H9 (cell line): ENCODE results near the gene SIM1. TPM values are rescaled to one million over a fixed set of nuclear protein-coding genes. Genes with fewer than 3 reads are reported as not detected.

Experiments used
- DNase-seq: peaks from one replicate; pipeline ENCODE4 v3.0.0-alpha.2; 2017
- H2AFZ ChIP-seq: one replicate; pipeline ENCODE4 v1.6.1; 2013; ENCODE audit warnings: mild to moderate bottlenecking, low read length, control low read depth, moderate library complexity
- H2AK5ac ChIP-seq: 2 replicates; pipeline ENCODE4 v1.6.1; 2013; ENCODE audit warnings: low read length, control low read depth, mixed read lengths; ENCODE audit not compliant: insufficient read length
- H2BK120ac ChIP-seq: one replicate; pipeline ENCODE4 v1.6.1; 2013; ENCODE audit warnings: low read depth, mild to moderate bottlenecking, low read length, control low read depth, inconsistent platforms; ENCODE audit not compliant: poor library complexity, severe bottlenecking
- H2BK12ac ChIP-seq: 2 replicates; pipeline ENCODE4 v1.6.1; 2013; ENCODE audit warnings: low read length, control low read depth, mixed read lengths, low read depth; ENCODE audit not compliant: insufficient read length
- H2BK15ac ChIP-seq: 2 replicates; pipeline ENCODE4 v1.6.1; 2013; ENCODE audit warnings: low read depth, low read length, control low read depth
- H2BK20ac ChIP-seq: one replicate; pipeline ENCODE4 v1.6.1; 2013; ENCODE audit warnings: low read depth, mild to moderate bottlenecking, low read length, control low read depth, inconsistent platforms; ENCODE audit not compliant: poor library complexity, severe bottlenecking
- H2BK5ac ChIP-seq: 2 replicates; pipeline ENCODE4 v1.6.1; 2013; ENCODE audit warnings: low read length, control low read depth, mixed read lengths; ENCODE audit not compliant: insufficient read length
- H3K14ac ChIP-seq: 2 replicates; pipeline ENCODE4 v1.6.1; 2013; ENCODE audit warnings: low read length, control low read depth; ENCODE audit not compliant: insufficient read depth
- H3K18ac ChIP-seq: 2 replicates; pipeline ENCODE4 v1.6.1; 2013; ENCODE audit warnings: low read depth, mild to moderate bottlenecking, mixed read lengths, low read length, control low read depth; ENCODE audit not compliant: insufficient read length
- H3K23ac ChIP-seq: 2 replicates; pipeline ENCODE4 v1.6.1; 2013; ENCODE audit warnings: low read length, control low read depth, mixed read lengths, low read depth; ENCODE audit not compliant: insufficient read length
- H3K23me2 ChIP-seq: 2 replicates; pipeline ENCODE4 v1.6.1; 2013; ENCODE audit warnings: low read depth, mild to moderate bottlenecking, mixed read lengths, low read length, control low read depth; ENCODE audit not compliant: insufficient read length, poor library complexity, severe bottlenecking
- H3K27ac ChIP-seq: 2 replicates; pipeline ENCODE4 v1.5.1; 2013; ENCODE audit warnings: low read length, control low read depth, mixed read lengths, low read depth; ENCODE audit not compliant: insufficient read length
- H3K27me3 ChIP-seq: 2 replicates; pipeline ENCODE4 v1.6.1; 2013; ENCODE audit warnings: low read length, control low read depth, inconsistent platforms; ENCODE audit not compliant: insufficient read depth
- H3K4ac ChIP-seq: 2 replicates; pipeline ENCODE4 v1.6.1; 2013; ENCODE audit warnings: low read depth, mild to moderate bottlenecking, control low read depth, inconsistent platforms, low read length, moderate library complexity
- H3K4me1 ChIP-seq: 2 replicates; pipeline ENCODE4 v1.6.1; 2013; ENCODE audit warnings: low read length, control low read depth, inconsistent platforms; ENCODE audit not compliant: insufficient read depth
- H3K4me2 ChIP-seq: 2 replicates; pipeline ENCODE4 v1.6.1; 2013; ENCODE audit warnings: low read length, control low read depth, mixed read lengths; ENCODE audit not compliant: insufficient read length, insufficient read depth
- H3K56ac ChIP-seq: 2 replicates; pipeline ENCODE4 v1.6.1; 2013; ENCODE audit warnings: low read depth, mild to moderate bottlenecking, mixed read lengths, low read length, control low read depth; ENCODE audit not compliant: insufficient read length
- H3K79me1 ChIP-seq: 2 replicates; pipeline ENCODE4 v1.6.1; 2013; ENCODE audit warnings: low read depth, mild to moderate bottlenecking, moderate library complexity, low read length, control low read depth, inconsistent platforms; ENCODE audit not compliant: insufficient read depth, poor library complexity, severe bottlenecking
- H3K79me2 ChIP-seq: 2 replicates; pipeline ENCODE4 v1.6.1; 2013; ENCODE audit warnings: low read length, control low read depth, inconsistent platforms; ENCODE audit not compliant: insufficient read depth
- H3K9ac ChIP-seq: 2 replicates; pipeline ENCODE4 v1.6.1; 2013; ENCODE audit warnings: low read length, control low read depth, mixed read lengths; ENCODE audit not compliant: insufficient read length; ENCODE audit errors: extremely low read depth
- H3K9me3 ChIP-seq: one replicate; pipeline ENCODE4 v1.6.1; 2013; ENCODE audit warnings: low read depth, low read length, inconsistent platforms; ENCODE audit not compliant: control insufficient read depth
- H3T11ph ChIP-seq: one replicate; pipeline ENCODE4 v1.6.1; 2013; ENCODE audit warnings: mild to moderate bottlenecking, low read length, control low read depth, inconsistent platforms
- H4K20me1 ChIP-seq: one replicate; pipeline ENCODE4 v1.6.1; 2013; ENCODE audit not compliant: control insufficient read depth, insufficient read length, insufficient read depth
- H4K5ac ChIP-seq: 2 replicates; pipeline ENCODE4 v1.6.1; 2013; ENCODE audit warnings: low read depth, mild to moderate bottlenecking, mixed read lengths, low read length, control low read depth; ENCODE audit not compliant: insufficient read length
- H4K8ac ChIP-seq: replicated peaks from 2 replicates; pipeline ENCODE4 v1.6.1; 2013; ENCODE audit warnings: low read length, control low read depth, mixed read lengths, low read depth; ENCODE audit not compliant: insufficient read length
- H4K91ac ChIP-seq: 2 replicates; pipeline ENCODE4 v1.6.1; 2013; ENCODE audit warnings: low read depth, mild to moderate bottlenecking, moderate library complexity, mixed read lengths, low read length, control low read depth; ENCODE audit not compliant: insufficient read length
- H3K27ac Mint-ChIP-seq, 3 experiments: 2 replicates in 2 of 3; 3 replicates in 1 of 3; pipeline ENCODE4 v1.8.0; 2020 to 2021; ENCODE audit warnings: mixed read lengths in 3 of 3, mild to moderate bottlenecking in 1 of 3, moderate library complexity in 1 of 3
- H3K27me3 Mint-ChIP-seq: 2 replicates; pipeline ENCODE4 v1.8.0; 2021; ENCODE audit warnings: low read depth, mild to moderate bottlenecking, moderate library complexity, mixed read lengths
- H3K36me3 Mint-ChIP-seq, 3 experiments: 2 replicates in 2 of 3; 3 replicates in 1 of 3; pipeline ENCODE4 v1.8.0; 2020 to 2021; ENCODE audit warnings: low read depth in 3 of 3, mixed read lengths in 3 of 3; ENCODE audit not compliant: insufficient read depth in 1 of 3
- H3K4me1 Mint-ChIP-seq, 2 experiments: 2 replicates each; pipeline ENCODE4 v1.8.0; 2020; ENCODE audit warnings: mixed read lengths in 2 of 2
- H3K4me3 Mint-ChIP-seq, 2 experiments: 2 replicates in 1 of 2; 3 replicates in 1 of 2; pipeline ENCODE4 v1.8.0; 2020 to 2021; ENCODE audit warnings: mild to moderate bottlenecking in 2 of 2, mixed read lengths in 2 of 2, moderate library complexity in 1 of 2
- H3K9me3 Mint-ChIP-seq, 2 experiments: 2 replicates in 1 of 2; 3 replicates in 1 of 2; pipeline ENCODE4 v1.8.0; 2020; ENCODE audit warnings: mild to moderate bottlenecking in 2 of 2, mixed read lengths in 2 of 2, moderate library complexity in 1 of 2
- CTCF ChIP-seq: fragments of 200-600 bp; sonication (generic); conservative IDR thresholded peaks from 3 replicates; pipeline ENCODE4 v1.8.0; 2021; ENCODE audit warnings: antibody characterized with exemption, mild to moderate bottlenecking
- WGBS: extraction: QIAGEN DNeasy Blood & Tissue Kit; methylation state at CpG from one replicate; pipeline ENCODE4 v1.1.7; 2013; ENCODE audit warnings: missing lambda C conversion rate, low lambda C conversion rate, mixed read lengths; ENCODE audit not compliant: insufficient read length; ENCODE audit errors: extremely low coverage; 5-methylcytosine and 5-hydroxymethylcytosine counted together
- total RNA-seq: library from RNA; stranded (reverse); gene quantifications from 2 replicates; pipeline ENCODE4 v1.2.1, GENCODE V29; 2021

SIM1 gene
- total RNA-seq, 1 experiment from 2014 or later: not detected

GRCh38 chr6:100347901-100348550, 116.7 kb downstream of the SIM1 start:
- Histone ChIP-seq H3K27me3 (no peaks in the 10 kb centered on the region), H3K18ac (no peak overlapping the region), H2BK5ac (no peak overlapping the region), H3K4me1 (peaks cover 3% of the 10 kb centered on the region; the same call in 1 of the 2 replicates), H3K23me2 (no peaks in the 10 kb centered on the region), H3K14ac (no peak overlapping the region), H2BK15ac (no peak overlapping the region), H2BK120ac (no peak overlapping the region), H3K23ac (no peak overlapping the region), H3K27ac (no peak overlapping the region), H4K8ac (no peak overlapping the region), H4K91ac (no peak overlapping the region), H3K56ac (no peak overlapping the region), H3K4me2 (no peak overlapping the region), H2BK12ac (no peak overlapping the region), H3K4ac (no peak overlapping the region), H2BK20ac (no peak overlapping the region), H3K9ac (no peak overlapping the region), H2AK5ac (no peak overlapping the region), H2AFZ (no peak overlapping the region), H3K79me2 (no peaks in the 10 kb centered on the region), H4K20me1 (no peaks in the 10 kb centered on the region), H3K79me1 (no peaks in the 10 kb centered on the region), H3K9me3 (no peaks in the 10 kb centered on the region), H4K5ac (no peak overlapping the region), H3T11ph (no peak overlapping the region)
- H3K4me3 Mint-ChIP-seq: no peak overlapping the region
- TF ChIP-seq CTCF: no peak
- H3K9me3 Mint-ChIP-seq: no peaks in the 10 kb centered on the region; a peak in 1 of 5 replicates
- H3K36me3 Mint-ChIP-seq: no peaks in the 10 kb centered on the region; a peak in 1 of 7 replicates
- peaks cover 31 to 37% of the 10 kb centered on the region in 2 experiments for H3K4me1 Mint-ChIP-seq
- no peaks in the 10 kb centered on the region for H3K27me3 Mint-ChIP-seq
- WGBS: no CpG with 5 or more reads among the region's 4 CpGs
- DNase-seq: no peak
- no peak overlapping the region; a peak in 1 of 7 replicates for H3K27ac Mint-ChIP-seq
